Measurements from ENCODE around the gene DUSP16. TPM values are rescaled to one million over a fixed set of nuclear protein-coding genes. Genes with fewer than 3 reads are reported as not detected.

DUSP16 gene, protein sequence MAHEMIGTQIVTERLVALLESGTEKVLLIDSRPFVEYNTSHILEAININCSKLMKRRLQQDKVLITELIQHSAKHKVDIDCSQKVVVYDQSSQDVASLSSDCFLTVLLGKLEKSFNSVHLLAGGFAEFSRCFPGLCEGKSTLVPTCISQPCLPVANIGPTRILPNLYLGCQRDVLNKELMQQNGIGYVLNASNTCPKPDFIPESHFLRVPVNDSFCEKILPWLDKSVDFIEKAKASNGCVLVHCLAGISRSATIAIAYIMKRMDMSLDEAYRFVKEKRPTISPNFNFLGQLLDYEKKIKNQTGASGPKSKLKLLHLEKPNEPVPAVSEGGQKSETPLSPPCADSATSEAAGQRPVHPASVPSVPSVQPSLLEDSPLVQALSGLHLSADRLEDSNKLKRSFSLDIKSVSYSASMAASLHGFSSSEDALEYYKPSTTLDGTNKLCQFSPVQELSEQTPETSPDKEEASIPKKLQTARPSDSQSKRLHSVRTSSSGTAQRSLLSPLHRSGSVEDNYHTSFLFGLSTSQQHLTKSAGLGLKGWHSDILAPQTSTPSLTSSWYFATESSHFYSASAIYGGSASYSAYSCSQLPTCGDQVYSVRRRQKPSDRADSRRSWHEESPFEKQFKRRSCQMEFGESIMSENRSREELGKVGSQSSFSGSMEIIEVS
- 4.3 and 7.6 TPM in 2 replicates for total RNA-seq

GRCh38 chr12:12562585-12563261 is at the start of gene DUSP16:
TSS of gene DUSP16 (minus strand) at chr12:12562863. CDS start at chr12:12521098, 41,765 bp downstream.

DNA sequence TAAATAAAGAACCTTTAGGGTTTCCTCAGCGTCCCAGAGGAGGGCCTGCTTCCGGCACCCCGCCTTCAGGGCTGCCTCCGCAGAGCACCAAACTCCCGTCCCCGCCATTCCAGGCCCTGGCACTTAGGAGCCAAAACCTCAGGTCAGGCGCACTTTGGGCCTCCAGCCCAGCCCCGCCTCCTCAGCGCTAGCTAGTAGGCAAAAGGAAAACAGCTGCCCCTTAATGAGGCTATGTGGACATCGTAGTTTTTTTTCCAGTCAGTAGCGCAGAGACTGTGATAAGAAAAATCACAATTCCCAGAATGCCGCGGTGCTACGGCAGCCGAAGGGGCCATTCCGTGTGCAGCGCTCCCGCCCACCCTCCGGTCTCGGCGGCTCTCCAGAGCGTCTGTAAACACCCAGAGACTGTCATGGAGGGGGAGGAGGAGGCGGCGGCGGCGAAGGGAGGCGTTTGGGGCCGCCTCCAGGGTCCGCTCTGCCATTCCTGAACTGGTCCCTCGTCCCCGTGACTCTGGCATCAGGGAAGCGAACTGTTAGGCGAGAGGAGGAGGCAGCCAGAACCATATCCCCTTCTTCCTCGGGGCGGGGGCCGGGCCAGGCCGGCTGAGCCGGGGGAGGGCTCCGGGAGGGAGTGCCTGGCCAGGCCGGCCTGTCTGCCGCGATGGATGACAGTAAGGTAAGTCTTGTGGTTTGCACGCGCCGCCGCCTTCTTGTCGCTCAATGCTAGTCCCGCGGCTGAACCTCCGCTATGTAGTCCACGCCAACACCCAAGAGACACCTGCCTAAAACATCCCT is 49.0 kb upstream of the DUSP16 start, which contains the start of gene CREBL2:
TSS of gene CREBL2 (plus strand) at position 365 of the 795 bp plus-strand sequence. CDS start at position 662, 297 bp downstream.

Other genes starting within 250 kb of the DUSP16 start
- gene MANSC1, start 212.6 kb downstream of the DUSP16 start, total RNA-seq = 1.4 and 3.5 TPM in 2 replicates
- gene BORCS5, start 205.8 kb downstream of the DUSP16 start, total RNA-seq = 17.6 and 25.9 TPM in 2 replicates
- gene CREBL2, start 49.0 kb upstream of the DUSP16 start, total RNA-seq = 24.2 and 26.6 TPM in 2 replicates
- 0.35 TPM in 1 of 2 replicates, not detected in the other for gene GPR19, start 133.3 kb upstream of the DUSP16 start, total RNA-seq
- gene CDKN1B, start 154.5 kb upstream of the DUSP16 start, total RNA-seq = 21.0 and 22.7 TPM in 2 replicates
- gene APOLD1, start 222.8 kb upstream of the DUSP16 start, total RNA-seq = 6.6 and 7.6 TPM in 2 replicates

All from myometrial cell (primary cell).